ENCODE data around the gene EFCAB12. TPM values are rescaled to one million over a fixed set of nuclear protein-coding genes. Genes with fewer than 3 reads are reported as not detected.

The EFCAB12 gene
- total and polyA plus RNA-seq, 2 donors (not counting 3 experiments of a cell fraction or from before 2014, with no cell fraction given), result 0.15 to 0.49 TPM

GRCh38 chr3:129469026-129469425 is 40.6 kb upstream of the EFCAB12 start:
- Histone ChIP-seq H2AFZ (ENCODE audit: low read depth, low read length) (no peak overlapping the region), H3K4me3 (replicated peaks in 1 of 3; ENCODE audit: insufficient read depth in 1 of 3, low read depth in 1 of 3, low read length in 3 of 3) (no peak overlapping the region), H3K4me1 (ENCODE audit: control insufficient read depth, extremely low read depth, insufficient read depth, low read length) (no peaks in the 10 kb centered on the region), H4K20me1 (replicated peaks; ENCODE audit: control insufficient read depth, extremely low read depth, insufficient read depth, low read length) (no peaks in the 10 kb centered on the region), H3K9ac (replicated peaks; ENCODE audit: extremely low read depth, insufficient read depth, low read length) (no peak overlapping the region), H3K4me2 (ENCODE audit: insufficient read depth, low read length) (no peak overlapping the region), H3K36me3 (ENCODE audit: control insufficient read depth in 2 of 2, extremely low read depth in 1 of 2, insufficient read depth in 2 of 2, low read length in 2 of 2) (peaks cover 4 to 10% of the 10 kb centered on the region in 2 experiments), H3K27me3 (ENCODE audit: control insufficient read depth in 2 of 2, insufficient read depth in 2 of 2, low read length in 2 of 2) (no peaks in the 10 kb centered on the region), H3K27ac (ENCODE audit: insufficient read depth, low read depth, low read length) (no peak overlapping the region), H3K9me3 (replicated peaks; ENCODE audit: control insufficient read depth, insufficient read depth, low read length) (no peaks in the 10 kb centered on the region), H3K79me2 (ENCODE audit: control insufficient read depth, insufficient read depth, low read length) (no peaks in the 10 kb centered on the region), H3K9me1 (replicated peaks; ENCODE audit: control insufficient read depth, extremely low read depth, insufficient read depth, low read length) (no peaks in the 10 kb centered on the region)
- DNase-seq (ENCODE audit: low read depth, low spot score) (peak; percentile 16), FAIRE-seq (no peak)
- no peak for TF ChIP-seq EZH2 (IDR thresholded peaks at IDR 0.05; ENCODE audit: borderline replicate concordance, low read depth, low read length, severe bottlenecking)
- no peak for TF ChIP-seq POLR2AphosphoS5 (IDR thresholded peaks at IDR 0.05; ENCODE audit: insufficient read depth, low read depth, low read length)
- no peak for TF ChIP-seq JUN (IDR thresholded peaks at IDR 0.05; ENCODE audit: borderline replicate concordance, insufficient read depth, insufficient read length, low read depth)
- TF ChIP-seq CTCF (IDR thresholded peaks at IDR 0.05; ENCODE audit: extremely low read depth in 1 of 2, insufficient read depth in 1 of 2, low read depth in 1 of 2, low read length in 2 of 2), result no peak
- no peak for TF ChIP-seq GATA2 (IDR thresholded peaks at IDR 0.05; ENCODE audit: insufficient read depth, insufficient read length, low read depth, low read length)
- no peak for TF ChIP-seq MYC (IDR thresholded peaks at IDR 0.05; ENCODE audit: low read depth, low read length)
- no peak for TF ChIP-seq MAX (IDR thresholded peaks at IDR 0.05; ENCODE audit: insufficient read depth, insufficient read length)
- TF ChIP-seq POLR2A (IDR thresholded peaks at IDR 0.05; ENCODE audit: low read depth, low read length), result no peak
- TF ChIP-seq FOS (IDR thresholded peaks at IDR 0.05; ENCODE audit: borderline replicate concordance, insufficient read depth, low read length), result no peak
- ChIA-PET POLR2A (no interaction called here), CTCF (interaction anchor here (0.6 to 3.5 kb wide), 4 partner anchors 21 to 86 kb away, joined by 3 to 9 read pairs (median 4); no protein-coding TSS in a partner anchor)
- dilution Hi-C loops (cut with MboI; ENCODE audit: extremely low pct_ligation_motif_present, low sequenced_read_pairs), result no loop called here
- no TSS peak for BruUV-seq (replicated peaks)
- intact Hi-C loops (cut with micrococcal nuclease), result no loop called here

Measured in endothelial cell of umbilical vein (primary cell).